HK-2 (cell line): ENCODE data around the gene NUPR1.
"Not testable (repeated sequence)": the region's sequence is repeated elsewhere in the genome, so short reads cannot be mapped to it uniquely, and the experiment has no call there.

Experiments used
- DNase-seq: peaks from one replicate; pipeline ENCODE4 v3.0.0-alpha.2; 2018; ENCODE audit not compliant: unreplicated experiment

Gene NUPR1

GRCh38 chr16:28554634-28555423 is 16.1 kb upstream of the NUPR1 start:
- DNase-seq: no peak

GRCh38 chr16:28553776-28554633 is 15.2 kb upstream of the NUPR1 start, which contains the start of gene SGF29:
SGF29 (plus strand) TSS chr16:28553920; CDS start chr16:28581070, 27,150 bp downstream.
- peak; percentile 81 for DNase-seq

- DNase-seq: no peak
Observed at GRCh38 chr16:28549301-28549899, 10.6 kb upstream of the NUPR1 start.

- DNase-seq: no peak
Observed at GRCh38 chr16:28548306-28548802, 9.6 kb upstream of the NUPR1 start.

- no peak for DNase-seq
Observed at GRCh38 chr16:28546626-28547025, 7.9 kb upstream of the NUPR1 start.

- DNase-seq: not testable (repeated sequence)
Observed at GRCh38 chr16:28545964-28546363, 7.2 kb upstream of the NUPR1 start.

- DNase-seq: no peak
Observed at GRCh38 chr16:28544998-28545397, 6.2 kb upstream of the NUPR1 start.

GRCh38 chr16:28543072-28543471 is 4.3 kb upstream of the NUPR1 start:
- no peak for DNase-seq

- no peak for DNase-seq
Observed at GRCh38 chr16:28542646-28543045, 3.9 kb upstream of the NUPR1 start.

GRCh38 chr16:28540346-28540745 is 1.6 kb upstream of the NUPR1 start:
- DNase-seq: no peak

- DNase-seq: no peak
Observed at GRCh38 chr16:28537964-28538732, 626 bp downstream of the NUPR1 start.

GRCh38 chr16:28537076-28537475 is 1.7 kb downstream of the NUPR1 start:
- DNase-seq: no peak

GRCh38 chr16:28534542-28535373 is 4.0 kb downstream of the NUPR1 start:
- no peak for DNase-seq

GRCh38 chr16:28532940-28533647 is 5.7 kb downstream of the NUPR1 start:
- no peak for DNase-seq

- DNase-seq: no peak
Observed at GRCh38 chr16:28531777-28532744, 6.7 kb downstream of the NUPR1 start.

- DNase-seq: no peak
Observed at GRCh38 chr16:28529124-28529523, 9.7 kb downstream of the NUPR1 start.

GRCh38 chr16:28528463-28528867 is 10.3 kb downstream of the NUPR1 start:
- DNase-seq: no peak

GRCh38 chr16:28527985-28528384 is 10.8 kb downstream of the NUPR1 start:
- no peak for DNase-seq
